IPS-18c (cell line): ENCODE results near the gene CORO1C.
"Not testable (repeated sequence)": the region's sequence is repeated elsewhere in the genome, so short reads cannot be mapped to it uniquely, and the experiment has no call there.

Experiments
- H3K4me3 ChIP-seq: 2 replicates; pipeline ENCODE4 v1.7.0; 2013; ENCODE audit warnings: low read depth, mild to moderate bottlenecking, low read length, moderate library complexity; ENCODE audit not compliant: insufficient read depth
- H3K9me3 ChIP-seq: one replicate; pipeline ENCODE4 v1.6.1; 2013; ENCODE audit warnings: mild to moderate bottlenecking, low read length, moderate library complexity; ENCODE audit not compliant: control insufficient read depth, insufficient read depth

CORO1C gene

DNA sequence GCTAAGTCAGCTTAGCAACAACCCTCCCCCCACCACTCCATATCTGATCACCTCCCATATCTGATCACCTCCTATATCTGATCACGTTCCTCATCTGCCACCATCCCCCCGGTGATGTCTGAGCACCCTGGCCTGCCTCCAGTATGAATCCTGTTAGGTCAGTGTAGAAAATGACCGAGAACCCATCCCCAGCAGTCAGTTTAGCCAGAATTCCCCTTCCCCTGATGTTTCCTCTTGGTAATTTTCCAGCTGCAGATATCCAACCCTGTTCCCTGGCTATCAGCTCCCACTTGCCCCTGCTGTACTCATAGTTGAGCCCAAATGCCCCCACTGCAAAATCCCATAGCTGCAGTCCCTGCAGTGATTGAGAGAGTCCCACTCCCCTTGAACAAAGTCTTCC lies 110.2 kb downstream of the CORO1C start:
- no peak overlapping the region for H3K4me3 ChIP-seq
- no peaks in the 10 kb centered on the region for H3K9me3 ChIP-seq

DNA sequence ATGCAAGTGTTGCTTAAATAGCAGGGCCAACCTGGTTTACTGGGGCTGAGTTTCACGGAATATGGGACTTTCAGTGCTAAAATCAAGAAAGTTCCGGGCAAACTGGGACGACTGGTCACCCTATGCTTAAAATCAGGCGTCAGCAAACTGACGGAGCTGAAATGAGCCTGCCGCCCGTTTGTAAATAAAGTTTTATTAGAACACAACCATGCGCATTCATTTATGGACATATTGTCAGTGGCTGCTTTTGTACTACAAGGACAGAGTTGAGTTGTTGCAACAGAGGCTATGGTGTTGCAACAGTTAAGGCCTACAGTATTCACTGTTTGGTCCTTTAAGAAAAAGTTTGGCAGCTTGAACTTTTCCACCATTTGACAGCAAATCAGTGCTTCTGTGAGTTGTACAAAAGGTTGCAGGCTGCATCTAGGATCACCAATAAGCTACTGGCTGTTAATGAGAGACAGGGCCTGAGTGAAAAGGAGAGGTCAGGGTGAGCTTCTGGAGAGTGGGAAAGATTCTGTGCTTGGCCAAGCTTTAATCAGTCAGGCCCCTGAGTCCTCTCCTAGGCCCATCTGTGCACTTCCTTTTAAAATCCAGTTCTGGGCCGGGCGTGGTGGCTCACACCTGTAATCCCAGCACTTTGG lies 111.0 kb downstream of the CORO1C start:
- Histone ChIP-seq H3K4me3 (no peak overlapping the region), H3K9me3 (no peaks in the 10 kb centered on the region)

- Histone ChIP-seq H3K9me3 (no peaks in the 10 kb centered on the region), H3K4me3 (no peak overlapping the region)
These were observed 111.8 kb downstream of the CORO1C start for GRCh38 chr12:108619369-108620160.

DNA sequence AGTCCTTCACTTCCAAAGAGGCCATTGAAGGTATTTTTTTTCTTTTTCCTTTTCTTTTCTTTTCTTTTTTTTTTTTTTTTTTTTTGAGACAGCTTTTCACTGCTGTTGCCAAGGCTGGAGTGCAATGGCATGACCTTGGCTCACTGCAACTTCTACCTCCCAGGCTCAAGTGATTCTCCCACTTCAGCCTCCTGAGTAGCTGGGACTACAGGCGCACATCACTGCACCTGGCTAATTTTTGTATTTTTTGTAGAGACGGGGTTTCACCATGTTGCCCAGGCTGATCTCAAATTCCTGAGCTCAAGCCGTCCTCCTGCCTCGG lies 112.4 kb downstream of the CORO1C start:
- not testable (repeated sequence) for H3K4me3 ChIP-seq, H3K9me3 ChIP-seq

DNA sequence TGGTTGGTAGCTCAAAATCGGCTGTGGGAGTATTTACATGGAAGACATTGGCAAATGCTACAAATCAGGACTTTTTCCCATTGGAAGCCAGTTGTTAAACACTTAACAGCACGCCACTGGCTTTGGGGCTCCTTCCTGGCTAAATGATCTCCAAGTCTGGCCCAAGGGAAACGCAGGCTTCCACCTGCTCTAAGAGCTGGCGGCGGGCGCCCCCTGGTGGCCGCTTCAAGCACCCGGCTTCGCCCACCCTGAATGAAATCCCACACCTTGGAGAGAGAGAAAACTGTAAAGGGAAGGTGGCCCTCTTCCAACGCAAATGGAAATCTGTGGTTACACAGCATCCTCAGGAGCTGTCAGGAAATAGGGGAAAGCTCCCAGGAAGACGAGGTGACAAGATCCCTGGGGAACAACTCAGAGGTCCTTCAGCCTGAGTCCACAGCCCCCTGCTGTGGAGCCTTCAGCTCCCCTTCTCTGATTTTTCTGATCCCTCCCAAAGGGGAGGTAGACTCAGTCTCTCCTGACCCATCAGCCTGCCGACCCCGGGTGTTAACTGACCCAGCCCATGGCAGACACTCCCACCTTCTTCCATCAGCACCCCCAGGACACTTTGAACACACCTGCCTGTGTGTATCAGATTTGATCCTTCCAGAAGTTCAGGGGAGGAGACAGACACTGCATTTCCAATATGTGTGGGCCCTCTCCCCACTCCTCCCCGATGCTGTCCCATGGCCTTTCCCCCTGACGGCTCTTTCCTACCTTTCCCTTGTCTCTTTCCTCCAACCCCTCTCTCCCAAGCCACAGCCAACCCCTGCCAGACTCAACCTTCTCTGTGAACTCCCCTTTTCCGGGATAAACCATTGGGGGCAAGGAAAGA lies 113.0 kb downstream of the CORO1C start:
- no peaks in the 10 kb centered on the region for H3K9me3 ChIP-seq
- H3K4me3 ChIP-seq, result no peak overlapping the region

DNA sequence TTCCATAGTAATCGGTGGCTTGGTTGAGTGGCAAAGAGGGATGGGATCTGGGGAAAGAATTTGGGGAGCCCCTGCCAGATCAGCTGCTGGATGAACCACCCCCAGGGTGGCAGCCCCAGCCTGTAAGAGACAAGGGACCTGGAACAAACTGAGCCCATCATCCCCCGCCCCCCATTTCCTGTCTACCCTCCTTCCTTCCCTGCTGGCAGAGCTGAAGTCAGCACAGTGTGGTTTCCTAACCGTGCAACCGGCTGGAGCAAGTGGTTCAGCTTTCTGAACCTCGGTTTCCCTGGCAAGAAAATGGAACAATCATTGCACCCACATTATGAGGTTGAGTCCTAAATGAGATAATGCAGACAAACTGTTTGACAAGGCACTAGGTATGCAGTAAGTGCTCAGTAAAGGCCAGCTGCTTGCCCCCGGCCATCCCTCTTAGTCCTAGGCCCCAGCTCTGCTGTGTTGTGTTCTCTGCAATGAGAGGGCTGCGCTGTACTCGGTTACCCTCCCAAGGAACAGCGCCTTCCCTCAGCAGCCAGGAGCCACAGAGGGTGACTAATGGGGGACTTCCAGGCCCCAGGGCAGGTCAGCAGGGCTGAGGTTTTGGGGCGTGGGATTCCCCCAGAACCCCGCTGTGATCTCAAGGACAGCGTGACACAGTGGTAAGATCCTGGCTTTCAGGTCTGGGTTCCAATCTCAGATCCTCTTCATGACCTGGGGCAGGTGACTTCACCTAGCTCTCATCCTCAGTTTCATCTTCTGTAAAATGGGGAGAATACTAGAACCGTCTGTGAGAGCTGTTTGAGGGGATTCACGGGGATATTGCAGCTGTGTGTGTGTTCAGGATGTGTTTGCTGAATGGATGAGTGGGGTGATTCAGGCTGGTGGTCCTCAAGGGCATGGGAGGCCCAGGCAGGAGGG lies 114.1 kb downstream of the CORO1C start:
- no peaks in the 10 kb centered on the region for H3K9me3 ChIP-seq
- H3K4me3 ChIP-seq, result no peak overlapping the region

GRCh38 chr12:108616359-108616758 lies 115.0 kb downstream of the CORO1C start:
- Histone ChIP-seq H3K9me3 (no peaks in the 10 kb centered on the region), H3K4me3 (no peak overlapping the region)

- Histone ChIP-seq H3K9me3 (no peaks in the 10 kb centered on the region), H3K4me3 (no peak overlapping the region)
These were observed 115.4 kb downstream of the CORO1C start for GRCh38 chr12:108615918-108616317.

GRCh38 chr12:108614639-108615038 lies 116.7 kb downstream of the CORO1C start:
- Histone ChIP-seq H3K9me3 (no peaks in the 10 kb centered on the region), H3K4me3 (no peak overlapping the region)

GRCh38 chr12:108614041-108614440 lies 117.3 kb downstream of the CORO1C start:
- Histone ChIP-seq H3K4me3 (no peak overlapping the region), H3K9me3 (no peaks in the 10 kb centered on the region)

DNA sequence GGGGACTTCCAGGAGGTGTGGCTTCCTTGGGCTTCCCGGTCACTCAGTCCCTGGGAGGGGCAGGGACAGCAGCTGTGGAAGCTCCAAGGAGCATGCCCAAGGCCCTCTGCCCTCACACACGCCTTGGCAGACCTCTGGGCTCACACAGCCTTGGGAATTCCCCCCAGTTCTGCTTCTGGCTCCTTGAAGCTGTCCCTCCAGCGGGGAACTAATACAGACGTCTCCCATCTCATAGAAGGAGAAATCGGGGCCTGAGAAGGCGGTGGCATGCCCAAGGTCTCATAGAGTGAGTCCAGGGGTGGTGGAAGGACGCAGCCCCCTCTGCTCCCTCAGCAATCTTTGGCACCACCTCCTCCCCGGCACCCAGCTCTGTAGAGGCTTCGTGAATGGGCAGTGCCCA lies 117.8 kb downstream of the CORO1C start:
- H3K9me3 ChIP-seq, result no peaks in the 10 kb centered on the region

GRCh38 chr12:108612788-108613282 lies 118.5 kb downstream of the CORO1C start:
- Histone ChIP-seq H3K4me3 (no peak overlapping the region), H3K9me3 (no peaks in the 10 kb centered on the region)

More for the DNA sequence above, 117.8 kb downstream of the CORO1C start:
- H3K4me3 ChIP-seq, result no peak overlapping the region

DNA sequence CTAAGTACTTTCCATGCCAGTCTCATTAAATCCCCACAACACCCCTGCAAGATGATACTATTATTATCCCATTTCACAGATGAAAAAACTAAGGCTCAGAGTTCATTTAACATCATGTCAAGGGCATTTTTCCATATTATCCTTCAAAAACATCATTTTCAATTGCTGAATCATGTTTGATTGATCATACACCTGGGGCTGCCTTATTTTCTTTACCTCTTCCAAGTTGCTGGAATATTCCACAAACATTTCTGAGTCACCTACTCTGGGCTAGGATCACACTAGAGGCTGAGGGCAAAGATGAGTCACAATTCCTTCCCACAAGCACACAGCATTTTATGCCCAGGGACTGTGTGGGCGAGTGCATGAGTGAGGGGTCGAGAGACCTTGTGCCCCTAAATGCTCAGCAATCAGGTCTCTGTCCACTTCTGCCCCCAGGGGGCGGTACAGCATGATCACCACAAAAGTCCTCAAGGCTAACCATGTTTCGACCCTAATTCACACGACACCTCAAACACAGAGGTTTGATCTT lies 119.4 kb downstream of the CORO1C start:
- no peaks in the 10 kb centered on the region for H3K9me3 ChIP-seq
- no peak overlapping the region for H3K4me3 ChIP-seq

- Histone ChIP-seq H3K9me3 (no peaks in the 10 kb centered on the region), H3K4me3 (no peak overlapping the region)
These were observed 120.3 kb downstream of the CORO1C start for GRCh38 chr12:108610856-108611605.

- H3K4me3 ChIP-seq, result no peak overlapping the region
- H3K9me3 ChIP-seq, result no peaks in the 10 kb centered on the region
These were observed 120.9 kb downstream of the CORO1C start for GRCh38 chr12:108610336-108610815.
